ENCODE data around the gene DIP2C. TPM values are rescaled to one million over a fixed set of nuclear protein-coding genes. Genes with fewer than 3 reads are reported as not detected.

Gene DIP2C
- total RNA-seq, 1 donor from 2014 or later: 10.1 TPM

DNA sequence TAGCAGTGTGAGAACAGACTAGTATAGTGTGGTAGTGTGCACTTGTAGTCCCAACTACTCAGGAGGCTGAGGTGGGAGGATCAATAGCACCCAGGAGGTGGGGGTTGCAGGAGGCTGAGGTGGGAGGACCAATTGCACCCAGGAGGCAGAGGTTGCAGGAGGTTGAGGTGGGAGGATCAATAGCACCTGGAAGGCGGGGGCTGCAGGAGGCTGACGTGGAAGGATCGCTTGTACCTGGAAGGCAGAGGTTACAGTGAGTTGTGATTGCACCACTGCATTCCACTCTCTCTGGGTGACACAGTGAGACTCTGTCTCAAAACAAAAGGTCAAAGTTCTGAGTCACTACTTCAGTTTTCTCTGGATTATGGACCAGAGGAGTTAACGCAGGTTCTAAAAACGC is 22.6 kb upstream of the DIP2C start:
- no peak for DNase-seq (ENCODE audit: low spot score)
- peaks cover 9% of the 10 kb centered on the region for H3K9me3 ChIP-seq (ENCODE audit: low read depth)
- no peak overlapping the region for H3K4me3 ChIP-seq
- no peaks in the 10 kb centered on the region for H3K79me2 ChIP-seq (ENCODE audit: low read depth)
- H4K20me1 ChIP-seq (ENCODE audit: low read depth): no peaks in the 10 kb centered on the region
- H3K36me3 ChIP-seq: no peaks in the 10 kb centered on the region
- H3K4me2 ChIP-seq: no peak overlapping the region
- H3K27me3 Mint-ChIP-seq (ENCODE audit: insufficient read depth, low read depth): peaks cover 13% of the 10 kb centered on the region
- H3F3A ChIP-seq (ENCODE audit: low read depth): no peaks in the 10 kb centered on the region
- H3K27ac ChIP-seq: no peak overlapping the region
- H3K4me1 ChIP-seq: no peaks in the 10 kb centered on the region
- H3K9me3 Mint-ChIP-seq: peaks cover 24% of the 10 kb centered on the region
- peaks cover 4% of the 10 kb centered on the region for H3K27me3 ChIP-seq
- H3K4me1 Mint-ChIP-seq: no peaks in the 10 kb centered on the region
- TF ChIP-seq EZH2 (IDR thresholded peaks at IDR 0.05): no peak
- TF ChIP-seq EZH2phosphoT487 (IDR thresholded peaks at IDR 0.05): no peak
- TF ChIP-seq, protein P1, sequence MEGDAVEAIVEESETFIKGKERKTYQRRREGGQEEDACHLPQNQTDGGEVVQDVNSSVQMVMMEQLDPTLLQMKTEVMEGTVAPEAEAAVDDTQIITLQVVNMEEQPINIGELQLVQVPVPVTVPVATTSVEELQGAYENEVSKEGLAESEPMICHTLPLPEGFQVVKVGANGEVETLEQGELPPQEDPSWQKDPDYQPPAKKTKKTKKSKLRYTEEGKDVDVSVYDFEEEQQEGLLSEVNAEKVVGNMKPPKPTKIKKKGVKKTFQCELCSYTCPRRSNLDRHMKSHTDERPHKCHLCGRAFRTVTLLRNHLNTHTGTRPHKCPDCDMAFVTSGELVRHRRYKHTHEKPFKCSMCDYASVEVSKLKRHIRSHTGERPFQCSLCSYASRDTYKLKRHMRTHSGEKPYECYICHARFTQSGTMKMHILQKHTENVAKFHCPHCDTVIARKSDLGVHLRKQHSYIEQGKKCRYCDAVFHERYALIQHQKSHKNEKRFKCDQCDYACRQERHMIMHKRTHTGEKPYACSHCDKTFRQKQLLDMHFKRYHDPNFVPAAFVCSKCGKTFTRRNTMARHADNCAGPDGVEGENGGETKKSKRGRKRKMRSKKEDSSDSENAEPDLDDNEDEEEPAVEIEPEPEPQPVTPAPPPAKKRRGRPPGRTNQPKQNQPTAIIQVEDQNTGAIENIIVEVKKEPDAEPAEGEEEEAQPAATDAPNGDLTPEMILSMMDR (IDR thresholded peaks at IDR 0.05): no peak
- peaks cover 5% of the 10 kb centered on the region for H3K36me3 Mint-ChIP-seq
- H3K27ac Mint-ChIP-seq: no peak overlapping the region
- H3K4me3 Mint-ChIP-seq: no peak overlapping the region
- H2AFZ ChIP-seq (replicated peaks): no peak overlapping the region
- no peak overlapping the region for H3K9ac ChIP-seq

DNA sequence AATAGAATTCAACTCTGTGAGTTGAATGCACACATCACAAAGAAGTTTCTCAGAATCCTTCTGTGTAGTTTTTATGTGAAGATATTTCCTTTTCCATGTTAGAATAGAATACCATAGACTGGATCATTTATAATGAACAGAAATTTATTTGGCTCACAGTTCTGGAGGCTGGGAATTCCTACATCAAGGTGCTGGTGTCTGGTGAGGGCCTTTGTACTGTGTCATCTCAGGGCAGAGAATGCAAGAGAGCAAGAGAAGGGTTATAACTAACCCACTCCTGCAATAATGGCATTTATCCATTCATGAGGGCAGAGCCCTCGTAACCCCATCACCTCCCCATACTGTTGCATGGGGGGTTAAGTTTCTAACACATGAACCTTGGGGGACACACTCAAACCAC is 18.4 kb upstream of the DIP2C start:
- Mint-ChIP-seq H3K27ac (no peak overlapping the region), H3K36me3 (no peaks in the 10 kb centered on the region), H3K27me3 (ENCODE audit: insufficient read depth, low read depth) (peaks cover 8% of the 10 kb centered on the region), H3K4me3 (no peak overlapping the region), H3K4me1 (no peaks in the 10 kb centered on the region), H3K9me3 (no peaks in the 10 kb centered on the region)
- Histone ChIP-seq H3K79me2 (ENCODE audit: low read depth) (no peaks in the 10 kb centered on the region), H4K20me1 (ENCODE audit: low read depth) (no peaks in the 10 kb centered on the region), H3K4me1 (no peaks in the 10 kb centered on the region), H3F3A (ENCODE audit: low read depth) (no peaks in the 10 kb centered on the region), H3K27me3 (peaks cover 17% of the 10 kb centered on the region), H2AFZ (replicated peaks) (no peak overlapping the region), H3K4me2 (no peak overlapping the region), H3K9ac (no peak overlapping the region), H3K9me3 (ENCODE audit: low read depth) (no peaks in the 10 kb centered on the region), H3K36me3 (no peaks in the 10 kb centered on the region), H3K4me3 (no peak overlapping the region), H3K27ac (no peak overlapping the region)
- TF ChIP-seq EZH2phosphoT487 (IDR thresholded peaks at IDR 0.05) (no peak), EZH2 (IDR thresholded peaks at IDR 0.05) (no peak)
- TF ChIP-seq, protein P1 (IDR thresholded peaks at IDR 0.05): no peak
- DNase-seq (ENCODE audit: low spot score): no peak

DNA sequence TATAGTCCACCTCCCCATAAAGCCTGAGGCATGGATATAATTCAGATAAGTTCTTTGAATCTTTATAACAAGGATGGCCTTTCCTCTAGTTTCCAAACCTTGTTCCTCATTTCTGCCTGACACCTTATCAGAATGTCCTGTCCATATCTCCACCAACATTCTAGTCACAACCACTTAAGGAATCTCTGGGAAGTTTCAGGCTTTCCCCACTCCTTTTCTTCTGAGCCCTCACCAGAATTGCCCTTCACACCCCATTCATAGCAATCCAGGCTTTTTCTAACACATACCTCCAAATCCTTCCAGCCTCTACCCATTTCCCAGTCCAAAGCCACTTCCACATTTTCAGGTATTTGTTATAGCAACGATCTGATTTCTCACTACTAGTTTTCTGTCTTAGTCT is 18.0 kb upstream of the DIP2C start:
- no peak for TF ChIP-seq EZH2 (IDR thresholded peaks at IDR 0.05)
- TF ChIP-seq EZH2phosphoT487 (IDR thresholded peaks at IDR 0.05): no peak
- TF ChIP-seq, protein P1 (IDR thresholded peaks at IDR 0.05): no peak
- Mint-ChIP-seq H3K36me3 (no peaks in the 10 kb centered on the region), H3K9me3 (no peaks in the 10 kb centered on the region), H3K4me3 (no peak overlapping the region), H3K4me1 (no peaks in the 10 kb centered on the region), H3K27ac (no peak overlapping the region), H3K27me3 (ENCODE audit: insufficient read depth, low read depth) (peaks cover 8% of the 10 kb centered on the region)
- H3K4me2 ChIP-seq: no peak overlapping the region
- no peak overlapping the region for H3K9ac ChIP-seq
- no peaks in the 10 kb centered on the region for H3F3A ChIP-seq (ENCODE audit: low read depth)
- H3K4me3 ChIP-seq: no peak overlapping the region
- H3K9me3 ChIP-seq (ENCODE audit: low read depth): no peaks in the 10 kb centered on the region
- H2AFZ ChIP-seq (replicated peaks): no peak overlapping the region
- peaks cover 21% of the 10 kb centered on the region for H3K27me3 ChIP-seq
- H3K36me3 ChIP-seq: no peaks in the 10 kb centered on the region
- no peak overlapping the region for H3K27ac ChIP-seq
- no peak for DNase-seq (ENCODE audit: low spot score)
- H3K79me2 ChIP-seq (ENCODE audit: low read depth): no peaks in the 10 kb centered on the region
- H4K20me1 ChIP-seq (ENCODE audit: low read depth): no peaks in the 10 kb centered on the region
- no peaks in the 10 kb centered on the region for H3K4me1 ChIP-seq

Data from neural progenitor cell (in vitro differentiated cells).